ENCODE data around the gene STARD10. TPM values are rescaled to one million over a fixed set of nuclear protein-coding genes. Genes with fewer than 3 reads are reported as not detected.
A peak's percentile ranks its signal among the peaks of the same experiment; 100 is the strongest.
"Not testable (repeated sequence)": the region's sequence is repeated elsewhere in the genome, so short reads cannot be mapped to it uniquely, and the experiment has no call there.

STARD10 gene, protein sequence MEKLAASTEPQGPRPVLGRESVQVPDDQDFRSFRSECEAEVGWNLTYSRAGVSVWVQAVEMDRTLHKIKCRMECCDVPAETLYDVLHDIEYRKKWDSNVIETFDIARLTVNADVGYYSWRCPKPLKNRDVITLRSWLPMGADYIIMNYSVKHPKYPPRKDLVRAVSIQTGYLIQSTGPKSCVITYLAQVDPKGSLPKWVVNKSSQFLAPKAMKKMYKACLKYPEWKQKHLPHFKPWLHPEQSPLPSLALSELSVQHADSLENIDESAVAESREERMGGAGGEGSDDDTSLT
- 22.7 and 37.3 TPM in 2 replicates for total RNA-seq

DNA sequence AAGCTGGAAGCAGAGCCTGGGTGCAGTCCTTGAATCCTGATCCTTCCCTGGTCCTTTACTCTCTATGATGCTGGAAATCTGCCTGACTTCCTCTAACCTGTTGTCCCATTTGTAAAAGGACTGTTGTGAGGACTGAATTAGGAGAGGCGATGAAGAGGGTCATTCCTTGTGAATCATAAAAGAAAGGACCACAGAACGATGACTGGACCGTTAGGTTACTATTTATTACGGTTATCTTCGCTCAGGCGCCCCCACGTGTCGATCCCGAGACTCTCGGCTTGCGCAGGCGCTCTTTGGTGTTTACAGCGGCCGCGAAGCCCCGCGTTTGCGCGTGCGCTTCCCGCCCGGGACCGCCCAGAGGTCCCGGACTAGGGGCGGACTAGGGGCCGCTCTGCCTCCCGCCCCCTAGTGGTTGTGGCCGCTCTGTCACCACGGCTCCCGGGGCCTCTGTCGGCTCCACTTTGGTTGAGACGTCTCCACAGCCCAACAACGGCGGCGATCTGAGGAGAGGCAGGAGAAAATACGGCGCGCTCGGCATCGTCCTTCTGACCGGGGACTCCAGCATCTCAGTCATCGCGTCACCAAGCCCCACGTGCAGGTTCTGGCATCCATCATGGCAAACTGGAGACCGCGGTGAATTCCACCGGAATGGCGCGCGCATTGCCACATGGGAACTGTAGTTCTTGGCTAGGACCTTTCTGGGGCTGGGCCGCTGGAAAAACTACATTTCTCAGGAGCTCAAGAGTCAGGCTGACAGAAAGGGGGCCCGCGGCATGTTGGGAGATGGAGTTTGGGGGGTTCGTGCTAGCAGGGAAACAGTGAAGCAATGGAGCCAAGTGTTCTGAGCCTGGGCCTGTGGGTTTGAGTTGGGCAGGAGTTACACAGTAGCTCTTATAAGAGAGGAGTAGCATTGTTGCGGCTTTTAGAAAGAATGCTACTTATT lies at the start of gene STARD10:
TSS of gene STARD10 (minus strand) at position 623 of the 943 bp plus-strand sequence. CDS start 12,866 bp downstream, outside the sequence.
- peak; percentile 78 for DNase-seq (ENCODE audit: extremely low read depth, low read depth, low spot score)

DNA sequence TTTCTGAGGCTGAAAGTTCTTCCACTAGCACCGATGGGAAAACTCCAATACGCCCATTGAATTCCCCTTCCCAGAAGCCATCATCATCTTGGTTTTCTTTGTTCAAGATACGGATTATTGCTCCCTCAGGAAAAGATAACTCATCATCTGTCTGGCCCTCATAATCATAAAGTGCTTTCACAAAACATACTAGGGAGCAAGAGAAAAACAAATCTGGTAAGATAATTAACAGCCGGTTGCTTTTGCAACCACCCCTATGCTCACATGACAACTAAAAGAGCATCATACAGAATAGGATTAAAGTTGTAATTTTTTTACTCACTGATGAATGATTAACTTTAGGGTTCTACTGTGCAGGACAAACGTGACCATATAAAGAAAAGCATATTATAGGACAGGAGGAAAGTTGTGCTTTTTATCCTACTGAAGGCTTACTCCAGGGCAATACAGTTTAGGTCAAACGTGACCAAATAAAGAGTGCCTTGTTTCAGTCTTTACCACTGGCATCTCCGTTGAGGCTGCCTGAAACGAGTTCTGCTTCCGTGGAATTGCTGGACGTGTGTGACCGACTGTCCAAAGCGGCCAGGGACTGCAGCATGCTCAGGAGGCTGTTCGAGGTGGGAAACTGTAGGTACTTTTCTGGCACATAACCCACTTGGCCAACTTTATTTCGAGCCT lies 48.9 kb upstream of the STARD10 start:
- no peak for DNase-seq (ENCODE audit: extremely low read depth, low read depth, low spot score)

DNA sequence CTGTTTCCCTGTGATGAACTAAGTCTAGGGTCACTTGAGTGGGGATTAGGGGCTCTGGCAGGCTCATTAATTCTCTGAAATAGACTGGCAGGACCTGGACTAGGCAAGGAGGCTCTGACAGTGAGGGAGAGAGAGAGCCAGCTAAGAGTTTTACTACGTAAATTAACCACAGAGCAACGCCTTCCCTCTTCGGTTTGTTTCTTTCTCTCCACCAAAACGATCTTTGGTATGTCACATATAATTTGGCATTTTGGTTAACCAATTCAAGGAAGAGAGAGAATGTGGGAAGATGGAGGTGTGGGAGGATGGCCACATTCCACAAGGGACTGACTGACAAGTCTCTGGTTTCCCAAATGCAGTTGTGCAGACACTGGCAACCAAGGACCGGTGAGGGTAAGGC lies 48.3 kb upstream of the STARD10 start:
- DNase-seq (ENCODE audit: extremely low read depth, low read depth, low spot score), result no peak

DNA sequence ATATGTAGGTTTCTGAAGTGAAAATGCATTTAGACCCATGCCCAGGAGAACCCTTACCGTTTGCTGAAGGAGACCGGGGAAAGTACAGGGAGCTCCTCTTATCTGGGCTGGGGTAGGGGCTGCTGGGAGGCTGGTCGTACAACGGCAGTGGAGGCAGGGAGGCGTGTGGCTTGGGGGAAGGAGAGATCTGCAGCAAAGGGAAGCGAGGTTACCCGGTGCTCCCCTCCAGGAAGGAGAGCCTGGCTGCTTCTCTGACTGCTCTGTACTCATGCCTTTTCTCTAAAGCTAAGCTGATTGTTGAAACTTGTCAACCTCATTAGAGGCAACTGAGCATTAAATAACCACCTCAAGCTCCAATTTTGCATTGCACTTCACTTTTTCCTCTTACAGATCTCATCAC lies 47.5 kb upstream of the STARD10 start:
- no peak for DNase-seq (ENCODE audit: extremely low read depth, low read depth, low spot score)

DNA sequence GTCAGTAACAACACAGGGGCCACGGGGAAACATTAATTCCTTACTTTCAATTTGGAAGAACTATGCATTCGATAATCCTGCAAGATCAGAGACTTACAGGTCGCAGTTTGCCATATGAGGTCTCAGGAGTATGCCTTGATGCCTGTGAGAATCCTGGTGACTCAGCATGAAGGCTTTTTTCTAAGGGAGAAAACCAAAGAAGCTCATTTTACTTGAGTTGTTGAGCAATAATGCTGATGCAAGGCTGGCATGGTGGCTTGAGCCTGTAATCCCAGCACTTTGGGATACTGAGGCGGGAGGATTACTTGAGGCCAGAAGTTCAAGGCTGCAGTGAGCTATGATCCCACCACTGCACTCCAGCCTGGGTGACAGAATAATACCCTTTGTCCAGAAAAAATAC lies 46.9 kb upstream of the STARD10 start:
- DNase-seq (ENCODE audit: extremely low read depth, low read depth, low spot score), result no peak

DNA sequence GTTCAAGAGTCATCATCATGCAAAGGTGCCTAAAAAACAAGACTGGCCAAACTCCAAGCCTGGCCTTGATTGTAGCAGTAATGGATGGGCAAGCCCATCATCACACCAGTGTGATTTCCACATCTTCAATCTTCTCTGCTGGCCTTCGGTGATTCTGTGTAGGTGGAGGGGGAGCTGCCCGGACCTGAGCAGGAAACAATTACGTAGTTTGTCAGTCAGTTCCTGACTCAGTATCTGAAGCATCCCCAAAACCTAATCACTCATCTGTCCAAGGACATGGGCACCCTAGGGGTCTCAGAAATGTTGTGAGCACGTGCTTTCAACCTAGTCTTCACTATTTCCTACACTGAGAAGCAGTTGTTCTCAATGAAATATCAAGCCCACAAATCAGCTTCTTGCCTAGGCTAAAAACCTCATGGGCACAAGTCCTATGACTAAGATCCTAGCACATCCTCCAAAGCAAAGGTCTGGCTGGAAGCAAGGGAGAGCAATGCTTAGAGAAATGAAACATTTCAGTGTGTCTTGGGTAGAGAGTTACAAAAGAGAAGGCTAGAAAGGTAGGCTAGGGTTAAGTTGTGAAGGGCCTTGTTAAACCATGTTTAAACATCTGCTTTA lies 45.0 kb upstream of the STARD10 start:
- no peak for DNase-seq (ENCODE audit: extremely low read depth, low read depth, low spot score)

DNA sequence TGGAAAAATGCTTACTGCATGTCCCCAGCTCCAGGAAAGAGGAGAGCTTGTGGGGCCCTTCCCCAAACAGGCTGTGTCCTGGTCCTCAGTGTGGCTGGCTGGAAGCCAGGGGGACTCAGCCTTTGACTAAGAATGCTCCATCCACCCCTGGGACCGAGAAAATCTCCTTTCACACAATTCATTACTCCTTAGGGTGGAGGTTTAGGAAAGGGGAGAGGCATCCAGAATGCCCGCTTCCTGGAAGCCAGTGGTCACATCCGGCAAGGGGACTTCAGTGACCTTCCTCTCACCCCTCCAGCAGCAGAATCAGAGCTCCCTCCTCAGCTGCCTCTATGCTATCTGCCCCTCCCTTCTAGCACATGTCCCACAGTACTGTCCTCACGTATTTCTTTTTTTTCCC lies 42.3 kb upstream of the STARD10 start:
- DNase-seq (ENCODE audit: extremely low read depth, low read depth, low spot score), result no peak

DNA sequence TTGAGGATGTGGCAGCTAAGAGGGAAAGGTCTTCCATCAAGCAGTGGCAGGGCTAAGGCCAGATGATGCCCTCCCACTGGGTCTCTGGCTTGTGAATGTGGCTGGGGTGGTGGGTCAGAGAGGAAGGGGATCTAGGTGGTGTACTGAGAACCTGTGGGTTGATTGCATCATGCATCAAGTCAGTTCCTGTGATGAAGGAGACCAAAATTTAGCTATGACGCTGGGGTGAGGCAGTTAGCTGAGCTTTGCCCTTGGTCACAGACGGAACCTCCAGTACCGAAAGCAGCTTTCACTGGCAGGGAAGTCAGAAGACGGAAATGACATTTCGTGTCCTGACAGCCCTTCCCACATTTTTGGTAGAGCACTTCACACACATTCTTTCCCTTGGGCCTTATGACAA lies 41.1 kb upstream of the STARD10 start:
- no peak for DNase-seq (ENCODE audit: extremely low read depth, low read depth, low spot score)

DNA sequence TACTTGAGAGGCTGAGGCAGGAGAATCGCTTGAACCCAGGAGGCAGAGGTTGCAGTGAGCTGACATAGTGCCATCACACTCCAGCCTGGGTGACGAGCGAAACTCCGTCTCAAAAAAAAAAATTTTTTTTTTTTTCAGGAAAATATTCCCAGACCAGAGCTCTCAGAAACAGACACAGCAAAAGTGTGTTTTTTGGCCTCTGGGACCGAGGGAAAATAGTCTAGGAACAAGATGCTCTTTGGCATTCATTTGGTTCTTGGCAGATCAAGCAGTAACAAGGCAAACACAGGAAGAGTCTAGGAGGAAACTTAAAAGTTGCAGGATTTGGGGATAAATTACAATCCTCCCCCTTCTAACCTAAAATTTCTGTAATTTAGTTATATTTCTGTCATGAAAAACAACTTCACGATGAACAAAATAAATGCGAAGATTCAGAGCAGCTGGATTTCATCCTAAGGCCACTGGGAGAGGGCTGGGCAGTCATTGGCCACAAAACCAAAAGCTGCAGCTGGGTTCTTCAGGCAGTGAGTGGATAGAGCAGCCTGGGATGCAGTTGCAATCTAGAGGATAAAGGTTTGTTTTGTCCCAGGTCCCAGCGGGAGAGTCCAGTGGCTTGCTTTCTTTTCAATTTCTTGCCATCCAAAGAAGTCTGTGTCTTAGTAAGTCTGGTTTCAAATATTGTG lies 40.1 kb upstream of the STARD10 start:
- no peak for DNase-seq (ENCODE audit: extremely low read depth, low read depth, low spot score)

DNA sequence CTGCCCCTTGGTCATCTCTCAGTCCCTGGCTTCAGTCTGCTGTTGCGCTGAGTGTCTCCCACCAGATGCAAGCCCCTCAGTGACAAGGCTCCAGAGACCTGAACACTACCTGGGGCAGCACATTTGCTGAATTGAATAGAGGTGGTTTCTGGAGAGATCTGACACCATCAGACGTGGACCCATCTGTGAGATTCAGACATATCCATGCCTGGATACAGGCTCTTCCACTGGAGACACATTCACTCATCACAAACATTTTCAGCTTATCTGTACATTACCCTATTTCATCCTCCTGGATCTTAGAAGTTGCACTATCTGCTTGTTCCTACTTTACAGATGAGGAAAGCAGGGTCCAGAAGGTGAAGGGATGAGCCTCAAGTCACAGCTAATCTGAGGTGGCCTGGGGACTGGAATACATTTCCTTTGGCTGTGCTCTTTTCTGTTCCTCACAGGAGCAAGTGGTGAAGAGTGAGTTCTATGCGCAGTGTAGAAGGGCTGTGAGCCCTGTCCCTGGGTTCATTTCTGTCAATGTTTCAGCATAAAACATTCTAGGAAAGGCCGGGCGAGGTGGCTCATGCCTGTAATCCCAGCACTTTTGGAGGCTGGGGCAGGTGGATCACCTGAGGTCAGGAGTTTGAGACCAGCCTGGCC lies 39.4 kb upstream of the STARD10 start:
- no peak for DNase-seq (ENCODE audit: extremely low read depth, low read depth, low spot score)

DNA sequence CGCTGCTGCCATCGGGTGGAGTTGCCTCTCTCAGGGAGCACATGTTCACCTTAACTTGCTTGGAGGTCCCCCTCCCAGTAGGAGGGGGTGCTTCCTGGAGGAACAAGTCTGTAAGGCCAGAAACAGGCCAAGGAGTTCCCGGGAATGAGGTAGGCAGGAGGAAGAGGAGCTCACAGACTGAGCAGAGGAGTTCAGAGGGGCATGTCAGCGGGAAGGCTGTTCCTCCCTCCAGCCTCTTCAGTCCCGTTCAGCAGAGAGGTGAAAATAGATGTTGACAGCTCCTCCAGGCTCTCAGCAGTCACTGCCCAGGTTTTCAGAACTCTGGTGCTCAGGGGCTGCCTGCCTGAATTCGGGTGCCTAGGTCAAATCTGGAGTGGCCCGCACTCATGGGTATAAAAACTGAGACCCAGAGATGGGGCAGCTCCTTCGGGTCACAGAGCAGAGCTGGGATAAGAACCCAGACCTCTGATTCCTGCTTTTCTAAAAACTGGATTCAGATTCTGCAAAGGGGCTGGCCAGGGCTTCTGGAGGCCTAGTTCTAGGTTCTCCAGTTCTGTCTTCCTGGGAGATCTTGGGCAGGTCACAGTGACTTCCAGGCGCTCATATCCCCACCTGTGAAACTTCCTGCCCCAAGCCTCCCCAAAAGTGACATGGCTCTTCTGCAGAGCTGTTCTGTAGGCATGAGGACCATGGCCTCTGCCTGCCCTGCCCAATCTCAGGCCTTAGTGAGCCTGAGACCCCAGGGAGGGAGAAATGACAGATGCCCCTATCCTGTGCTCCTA lies 38.6 kb upstream of the STARD10 start:
- no peak for DNase-seq (ENCODE audit: extremely low read depth, low read depth, low spot score)

DNA sequence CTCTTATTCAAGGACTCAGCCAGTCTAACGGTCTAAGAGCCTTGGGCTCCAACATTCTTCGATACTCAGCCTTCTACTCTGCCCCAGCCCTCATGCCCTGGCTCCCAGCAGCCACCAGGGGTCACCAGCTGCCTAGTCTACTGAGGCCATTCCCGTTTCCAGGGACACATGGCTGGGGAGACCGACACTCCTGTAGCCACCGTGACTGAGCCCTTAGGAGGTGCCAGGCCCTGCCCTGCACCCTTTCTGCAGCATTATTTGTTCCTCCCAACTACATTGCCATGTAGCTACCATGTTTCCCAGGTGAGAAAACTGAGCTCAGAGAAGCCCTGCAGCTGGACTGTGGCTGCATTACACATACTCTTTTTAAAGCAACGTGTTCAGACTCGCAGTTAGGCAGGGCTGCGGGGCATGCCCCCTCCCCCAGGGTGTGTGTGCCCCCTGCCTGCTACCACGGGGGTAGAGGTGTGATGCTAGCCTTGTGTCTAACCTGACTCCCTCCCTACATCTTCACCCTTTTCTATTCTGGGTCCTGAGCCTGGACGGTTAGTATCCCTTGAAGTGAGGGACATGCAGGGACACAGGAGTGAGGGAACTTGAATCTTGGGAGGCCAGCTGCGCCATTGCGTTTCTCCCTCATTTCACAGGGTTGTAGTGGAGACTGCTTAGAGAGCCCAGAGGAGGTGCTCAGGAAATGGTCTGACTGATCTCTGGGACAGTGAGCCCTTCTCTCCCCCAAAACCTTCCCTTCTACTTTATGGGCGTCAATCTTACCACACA lies 37.9 kb upstream of the STARD10 start:
- no peak for DNase-seq (ENCODE audit: extremely low read depth, low read depth, low spot score)

DNA sequence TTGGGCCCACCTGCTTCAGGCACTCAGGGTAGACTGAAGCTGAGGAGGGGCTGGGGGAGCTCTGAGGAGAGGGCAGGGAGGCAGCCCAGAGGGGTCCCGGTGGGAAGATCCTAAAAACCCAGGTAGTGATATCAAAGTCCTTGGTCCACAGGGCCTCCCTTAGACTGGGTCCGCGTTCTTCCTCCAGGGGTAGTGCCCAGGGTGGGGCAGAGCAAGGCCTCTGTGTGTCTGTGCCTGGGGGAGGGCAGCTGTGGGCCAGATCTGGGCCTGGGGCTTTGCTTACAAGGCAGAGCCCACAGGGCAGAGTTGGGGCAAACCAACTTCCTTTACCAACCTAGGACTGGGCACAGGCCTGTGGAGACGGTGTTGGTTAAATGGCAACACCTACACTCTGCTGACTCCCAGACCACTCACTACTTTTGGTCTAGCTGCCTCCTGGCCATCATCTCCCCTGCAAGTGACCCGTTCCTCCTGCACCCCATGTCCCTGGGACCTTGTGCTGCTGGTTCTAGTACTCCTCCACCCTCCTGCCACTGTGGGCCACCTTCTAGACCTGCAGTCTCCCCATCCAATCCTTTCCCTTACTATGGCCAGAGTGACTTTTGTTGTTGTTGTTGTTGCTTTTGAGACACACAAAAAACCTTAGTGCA lies 36.2 kb upstream of the STARD10 start:
- DNase-seq (ENCODE audit: extremely low read depth, low read depth, low spot score), result no peak

DNA sequence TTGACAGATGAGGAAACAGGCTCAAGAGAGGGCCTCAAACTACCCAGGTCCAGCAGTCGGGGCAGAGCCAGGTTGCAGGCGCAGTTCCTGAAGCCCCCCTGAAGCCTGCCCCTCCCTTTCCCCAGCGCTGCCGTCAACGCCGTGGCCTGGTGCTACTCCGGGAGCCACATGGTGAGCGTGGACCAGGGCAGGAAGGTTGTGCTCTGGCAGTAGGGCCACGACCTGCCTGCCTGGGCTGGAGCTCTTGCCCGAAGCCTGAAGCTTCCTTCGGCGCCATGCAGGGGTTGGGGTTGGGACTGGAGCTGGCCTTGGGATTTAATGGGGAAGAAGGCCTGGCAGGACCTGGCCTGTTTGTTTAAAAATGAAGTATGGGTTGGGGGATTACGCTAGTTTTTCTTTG lies 35.3 kb upstream of the STARD10 start:
- no peak for DNase-seq (ENCODE audit: extremely low read depth, low read depth, low spot score)

DNA sequence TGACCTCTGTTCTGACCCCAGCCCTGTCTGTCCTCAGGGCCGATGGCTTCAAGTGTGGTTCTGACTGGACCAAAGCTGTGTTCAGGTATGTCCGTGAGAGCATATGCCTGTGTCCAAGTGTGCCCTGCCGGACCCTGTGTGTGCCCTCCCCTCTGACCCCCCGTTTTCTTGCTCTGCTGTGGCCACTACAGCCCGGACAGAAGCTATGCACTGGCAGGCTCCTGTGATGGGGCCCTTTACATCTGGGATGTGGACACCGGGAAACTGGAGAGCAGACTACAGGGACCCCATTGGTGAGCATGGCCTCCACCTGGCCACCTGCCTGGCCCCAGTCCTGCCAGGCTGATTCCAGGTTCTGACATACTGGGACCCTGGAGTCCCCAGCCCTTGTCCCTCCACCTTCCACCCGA lies 34.9 kb upstream of the STARD10 start:
- DNase-seq (ENCODE audit: extremely low read depth, low read depth, low spot score), result no peak

DNA sequence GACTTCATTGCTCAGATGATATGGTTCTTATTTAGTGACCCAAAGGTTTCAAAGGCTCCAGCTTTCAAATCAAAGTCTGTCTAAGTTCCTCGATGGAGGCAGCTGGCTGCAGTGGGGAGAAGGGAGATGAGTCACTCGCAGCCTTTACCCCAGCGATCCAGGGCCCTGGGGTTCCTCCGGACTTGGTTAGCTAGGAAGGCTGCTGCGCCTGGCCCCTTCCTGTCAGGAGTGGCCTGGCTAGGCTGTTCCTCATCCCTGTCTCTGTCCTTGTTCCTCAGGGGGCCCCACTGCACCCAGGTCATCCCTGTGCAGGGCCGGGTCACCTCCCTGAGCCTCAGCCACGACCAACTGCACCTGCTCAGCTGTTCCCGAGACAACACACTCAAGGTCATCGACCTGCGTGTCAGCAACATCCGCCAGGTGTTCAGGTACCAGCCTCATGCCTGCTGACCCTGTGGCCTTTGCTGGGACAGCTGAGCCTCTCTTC lies 34.3 kb upstream of the STARD10 start:
- DNase-seq (ENCODE audit: extremely low read depth, low read depth, low spot score), result no peak

DNA sequence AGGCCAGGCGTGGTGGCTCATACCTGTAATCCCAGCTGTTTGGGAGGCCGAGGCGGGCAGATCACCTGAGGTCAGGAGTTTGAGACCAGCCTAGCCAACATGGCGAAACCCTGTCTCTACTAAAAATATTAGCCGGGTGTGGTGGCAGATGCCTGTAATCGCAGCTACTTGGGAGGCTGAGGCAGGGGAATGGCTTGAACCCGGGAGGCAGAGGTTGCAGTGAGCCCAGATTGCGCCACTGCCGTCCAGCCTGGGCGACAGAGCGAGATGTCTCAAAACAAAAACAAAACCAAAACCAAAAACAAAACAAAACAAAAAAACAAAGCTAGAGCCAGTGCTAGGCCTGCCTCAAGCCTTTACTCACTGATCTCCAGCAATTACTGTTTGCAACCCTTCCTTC lies 33.8 kb upstream of the STARD10 start:
- not testable (repeated sequence) for DNase-seq (ENCODE audit: extremely low read depth, low read depth, low spot score)
